ENCODE measurements around the gene LSM8. TPM values are rescaled to one million over a fixed set of nuclear protein-coding genes. Genes with fewer than 3 reads are reported as not detected.

Gene LSM8
- total and polyA plus RNA-seq, 2 of the 8 experiments (the other 6 are each of a cell fraction or from before 2014, with no cell fraction given) = 36.9 to 51.0 TPM

DNA sequence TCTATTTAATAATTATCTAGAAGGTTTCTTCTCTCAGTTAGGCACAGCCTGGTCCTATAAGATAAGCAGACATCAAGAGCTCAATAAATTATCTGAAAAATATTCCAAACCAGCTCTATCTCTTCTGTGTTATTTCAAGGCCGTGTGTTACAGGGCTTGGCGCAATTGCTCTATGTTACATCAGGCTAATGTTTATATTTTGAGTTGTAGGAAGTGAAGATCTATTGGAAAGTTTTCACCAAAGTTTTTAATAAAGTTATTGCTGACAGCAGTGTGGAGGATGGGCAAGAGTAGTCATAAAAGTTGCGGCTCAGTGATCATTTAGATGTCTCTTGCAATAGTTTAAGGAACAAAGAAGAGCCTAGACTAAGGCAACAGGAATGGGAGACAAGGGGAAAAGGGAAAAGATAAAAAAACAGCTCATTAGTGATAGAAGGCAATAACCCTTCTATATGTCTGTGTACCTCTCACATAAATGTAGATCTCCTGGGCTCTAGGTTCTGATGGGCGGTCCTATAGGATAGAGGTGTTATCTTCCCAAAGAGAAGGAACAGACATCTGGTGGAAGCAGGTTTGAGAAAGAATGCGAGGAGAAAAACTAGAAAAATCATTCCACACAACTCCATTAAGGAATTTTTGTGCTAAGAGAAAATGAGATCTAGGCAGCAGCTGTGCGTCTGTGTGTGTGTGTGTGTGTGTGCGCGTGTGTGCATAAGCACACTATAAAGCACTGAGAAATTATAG is 34.6 kb downstream of the LSM8 start (continued):
- TF ChIP-seq, protein P1, sequence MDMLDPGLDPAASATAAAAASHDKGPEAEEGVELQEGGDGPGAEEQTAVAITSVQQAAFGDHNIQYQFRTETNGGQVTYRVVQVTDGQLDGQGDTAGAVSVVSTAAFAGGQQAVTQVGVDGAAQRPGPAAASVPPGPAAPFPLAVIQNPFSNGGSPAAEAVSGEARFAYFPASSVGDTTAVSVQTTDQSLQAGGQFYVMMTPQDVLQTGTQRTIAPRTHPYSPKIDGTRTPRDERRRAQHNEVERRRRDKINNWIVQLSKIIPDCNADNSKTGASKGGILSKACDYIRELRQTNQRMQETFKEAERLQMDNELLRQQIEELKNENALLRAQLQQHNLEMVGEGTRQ (IDR thresholded peaks at IDR 0.05; ENCODE audit: low read length) = no peak
- no peak for TF ChIP-seq JUN (IDR thresholded peaks at IDR 0.05; ENCODE audit: low read depth, low read length)
- TF ChIP-seq, protein P2, sequence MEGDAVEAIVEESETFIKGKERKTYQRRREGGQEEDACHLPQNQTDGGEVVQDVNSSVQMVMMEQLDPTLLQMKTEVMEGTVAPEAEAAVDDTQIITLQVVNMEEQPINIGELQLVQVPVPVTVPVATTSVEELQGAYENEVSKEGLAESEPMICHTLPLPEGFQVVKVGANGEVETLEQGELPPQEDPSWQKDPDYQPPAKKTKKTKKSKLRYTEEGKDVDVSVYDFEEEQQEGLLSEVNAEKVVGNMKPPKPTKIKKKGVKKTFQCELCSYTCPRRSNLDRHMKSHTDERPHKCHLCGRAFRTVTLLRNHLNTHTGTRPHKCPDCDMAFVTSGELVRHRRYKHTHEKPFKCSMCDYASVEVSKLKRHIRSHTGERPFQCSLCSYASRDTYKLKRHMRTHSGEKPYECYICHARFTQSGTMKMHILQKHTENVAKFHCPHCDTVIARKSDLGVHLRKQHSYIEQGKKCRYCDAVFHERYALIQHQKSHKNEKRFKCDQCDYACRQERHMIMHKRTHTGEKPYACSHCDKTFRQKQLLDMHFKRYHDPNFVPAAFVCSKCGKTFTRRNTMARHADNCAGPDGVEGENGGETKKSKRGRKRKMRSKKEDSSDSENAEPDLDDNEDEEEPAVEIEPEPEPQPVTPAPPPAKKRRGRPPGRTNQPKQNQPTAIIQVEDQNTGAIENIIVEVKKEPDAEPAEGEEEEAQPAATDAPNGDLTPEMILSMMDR (IDR thresholded peaks at IDR 0.05; ENCODE audit: control extremely low read depth in 1 of 3, insufficient read depth in 1 of 3, low read depth in 1 of 3, low read length in 3 of 3) = no peak
- TF ChIP-seq TAF1 (IDR thresholded peaks at IDR 0.05; ENCODE audit: low read depth, low read length) = no peak

Data from H1 (cell line).